Type B pancreatic cell (in vitro differentiated cells): ENCODE results near the gene LRRC38. TPM values are rescaled to one million over a fixed set of nuclear protein-coding genes. Genes with fewer than 3 reads are reported as not detected.
"Not testable (repeated sequence)": the region's sequence is repeated elsewhere in the genome, so short reads cannot be mapped to it uniquely, and the experiment has no call there.

Experiments used
- DNase-seq: peaks from one replicate; pipeline ENCODE4 v3.0.0; 2021; ENCODE audit warnings: mixed read lengths; ENCODE audit not compliant: unreplicated experiment; ENCODE audit errors: extremely low spot score
- H3K27ac Mint-ChIP-seq: 2 replicates; pipeline ENCODE4 v1.8.0; 2021; ENCODE audit warnings: mild to moderate bottlenecking, mixed read lengths
- H3K27me3 Mint-ChIP-seq: 2 replicates; pipeline ENCODE4 v1.8.0; 2021; ENCODE audit warnings: mixed read lengths
- H3K36me3 Mint-ChIP-seq: 2 replicates; pipeline ENCODE4 v1.8.0; 2021; ENCODE audit warnings: mixed read lengths
- H3K4me1 Mint-ChIP-seq: one replicate; pipeline ENCODE4 v1.8.0; 2021; ENCODE audit warnings: mixed read lengths; ENCODE audit not compliant: unreplicated experiment
- H3K4me3 Mint-ChIP-seq: 2 replicates; pipeline ENCODE4 v1.8.0; 2021; ENCODE audit warnings: mild to moderate bottlenecking, mixed read lengths
- H3K9me3 Mint-ChIP-seq: 2 replicates; pipeline ENCODE4 v1.8.0; 2021; ENCODE audit warnings: mixed read lengths
- total RNA-seq: library from RNA; stranded (reverse); gene quantifications from 2 replicates; pipeline ENCODE4 v1.2.1, GENCODE V29; 2021; ENCODE audit warnings: low replicate concordance
- TF ChIP-seq, protein P1 (sequence below): fragments of 200-600 bp; sonication (generic); conservative IDR thresholded peaks from 2 replicates; pipeline ENCODE4 v1.5.0; 2021; ENCODE audit warnings: antibody characterized with exemption, mild to moderate bottlenecking

The LRRC38 gene
- total RNA-seq, 1 donor from 2014 or later = 2.6 TPM

DNA sequence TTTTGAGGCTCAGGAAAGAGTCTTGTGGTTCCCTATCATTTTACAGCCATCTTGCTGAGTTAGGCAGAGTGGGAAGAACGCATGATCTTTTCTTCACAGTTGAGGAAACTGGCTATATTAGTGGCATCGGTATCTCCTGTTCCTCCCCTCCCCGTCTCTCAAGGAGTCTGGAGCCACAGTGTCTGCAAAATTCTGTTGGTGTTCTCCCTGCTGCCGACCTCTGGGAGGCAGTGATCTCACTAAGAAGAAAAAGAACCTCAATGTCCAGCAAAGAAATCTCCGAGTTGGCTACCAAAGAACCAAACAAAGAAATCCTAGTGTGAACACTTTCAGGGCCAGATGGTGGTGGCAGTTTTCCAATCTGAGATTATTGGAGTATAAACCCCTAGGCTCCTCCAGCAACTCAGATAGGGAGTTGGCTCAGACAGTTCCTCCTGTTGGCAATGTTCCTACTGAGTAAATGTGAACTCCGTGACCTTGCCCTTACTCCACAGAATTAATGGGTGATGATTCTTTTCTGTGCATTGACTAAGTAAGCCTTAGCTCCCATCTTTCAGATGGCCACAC is 62.3 kb downstream of the LRRC38 start:
- DNase-seq = no peak
- no peaks in the 10 kb centered on the region for H3K4me1 Mint-ChIP-seq

DNA sequence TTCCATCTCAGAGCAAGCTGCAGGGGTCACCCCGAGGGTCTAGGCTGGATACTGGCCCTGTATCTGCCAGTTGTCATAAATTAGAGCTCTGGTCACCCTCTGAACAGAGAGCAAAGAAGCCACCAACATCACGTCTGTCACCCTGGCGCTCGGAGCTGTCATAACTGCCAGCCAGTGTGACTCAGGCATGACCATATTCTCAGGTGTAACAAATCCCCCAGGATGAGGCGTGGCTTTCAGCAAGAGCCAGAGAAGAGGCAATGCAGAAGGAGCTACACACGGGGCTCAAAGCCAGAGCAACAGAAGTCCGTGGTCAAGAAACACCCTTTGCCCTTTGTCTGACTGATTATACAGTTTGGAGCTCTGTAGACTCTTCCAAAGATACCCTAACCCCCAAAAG is 63.6 kb downstream of the LRRC38 start:
- Mint-ChIP-seq H3K9me3 (peaks cover under 1% of the 10 kb centered on the region), H3K27me3 (no peaks in the 10 kb centered on the region), H3K4me1 (no peaks in the 10 kb centered on the region), H3K36me3 (no peaks in the 10 kb centered on the region), H3K27ac (no peak overlapping the region), H3K4me3 (no peak overlapping the region)
- no peak for DNase-seq
- TF ChIP-seq, protein P1, sequence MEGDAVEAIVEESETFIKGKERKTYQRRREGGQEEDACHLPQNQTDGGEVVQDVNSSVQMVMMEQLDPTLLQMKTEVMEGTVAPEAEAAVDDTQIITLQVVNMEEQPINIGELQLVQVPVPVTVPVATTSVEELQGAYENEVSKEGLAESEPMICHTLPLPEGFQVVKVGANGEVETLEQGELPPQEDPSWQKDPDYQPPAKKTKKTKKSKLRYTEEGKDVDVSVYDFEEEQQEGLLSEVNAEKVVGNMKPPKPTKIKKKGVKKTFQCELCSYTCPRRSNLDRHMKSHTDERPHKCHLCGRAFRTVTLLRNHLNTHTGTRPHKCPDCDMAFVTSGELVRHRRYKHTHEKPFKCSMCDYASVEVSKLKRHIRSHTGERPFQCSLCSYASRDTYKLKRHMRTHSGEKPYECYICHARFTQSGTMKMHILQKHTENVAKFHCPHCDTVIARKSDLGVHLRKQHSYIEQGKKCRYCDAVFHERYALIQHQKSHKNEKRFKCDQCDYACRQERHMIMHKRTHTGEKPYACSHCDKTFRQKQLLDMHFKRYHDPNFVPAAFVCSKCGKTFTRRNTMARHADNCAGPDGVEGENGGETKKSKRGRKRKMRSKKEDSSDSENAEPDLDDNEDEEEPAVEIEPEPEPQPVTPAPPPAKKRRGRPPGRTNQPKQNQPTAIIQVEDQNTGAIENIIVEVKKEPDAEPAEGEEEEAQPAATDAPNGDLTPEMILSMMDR = no peak

More for the DNA sequence above, 62.3 kb downstream of the LRRC38 start:
- Mint-ChIP-seq H3K36me3 (no peaks in the 10 kb centered on the region), H3K4me3 (no peak overlapping the region), H3K27me3 (no peaks in the 10 kb centered on the region), H3K9me3 (no peaks in the 10 kb centered on the region), H3K27ac (no peak overlapping the region)
- TF ChIP-seq, protein P1 = no peak

DNA sequence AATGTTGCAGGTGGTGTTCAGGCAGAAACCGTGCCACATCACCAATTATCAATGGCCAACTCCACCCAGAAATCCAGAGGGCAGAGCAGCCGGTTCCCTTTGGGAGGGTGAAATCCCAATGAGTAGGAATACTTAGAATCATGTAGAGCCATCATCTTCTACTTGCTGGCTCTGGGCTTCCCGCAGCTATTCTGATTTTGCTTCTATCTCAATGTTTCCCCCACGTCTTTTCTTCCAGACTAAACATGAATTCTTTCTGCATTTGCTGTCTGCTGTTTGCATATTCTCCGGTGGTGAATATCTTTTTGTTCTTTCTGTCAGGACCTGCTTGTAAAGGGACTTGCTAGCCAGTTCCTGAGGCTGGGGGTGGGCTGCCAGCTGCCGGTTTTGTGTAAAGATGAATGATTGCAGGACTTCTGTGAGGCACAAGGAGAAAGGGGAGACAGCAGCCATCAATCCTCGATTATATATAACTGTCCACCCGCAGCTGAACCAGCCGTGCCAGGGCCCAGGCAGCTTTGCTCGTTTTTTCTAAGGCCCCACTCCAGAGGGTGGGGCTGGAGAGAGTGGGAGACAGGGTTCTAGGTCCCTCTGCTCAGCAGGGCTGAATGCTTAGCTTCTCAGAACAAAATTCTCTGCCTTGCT is 70.3 kb downstream of the LRRC38 start:
- TF ChIP-seq, protein P1 = no peak
- peaks cover 5% of the 10 kb centered on the region for H3K9me3 Mint-ChIP-seq
- H3K4me1 Mint-ChIP-seq = no peaks in the 10 kb centered on the region
- no peak for DNase-seq
- H3K27ac Mint-ChIP-seq = no peak overlapping the region
- H3K36me3 Mint-ChIP-seq = no peaks in the 10 kb centered on the region
- no peaks in the 10 kb centered on the region for H3K27me3 Mint-ChIP-seq
- H3K4me3 Mint-ChIP-seq = no peak overlapping the region

DNA sequence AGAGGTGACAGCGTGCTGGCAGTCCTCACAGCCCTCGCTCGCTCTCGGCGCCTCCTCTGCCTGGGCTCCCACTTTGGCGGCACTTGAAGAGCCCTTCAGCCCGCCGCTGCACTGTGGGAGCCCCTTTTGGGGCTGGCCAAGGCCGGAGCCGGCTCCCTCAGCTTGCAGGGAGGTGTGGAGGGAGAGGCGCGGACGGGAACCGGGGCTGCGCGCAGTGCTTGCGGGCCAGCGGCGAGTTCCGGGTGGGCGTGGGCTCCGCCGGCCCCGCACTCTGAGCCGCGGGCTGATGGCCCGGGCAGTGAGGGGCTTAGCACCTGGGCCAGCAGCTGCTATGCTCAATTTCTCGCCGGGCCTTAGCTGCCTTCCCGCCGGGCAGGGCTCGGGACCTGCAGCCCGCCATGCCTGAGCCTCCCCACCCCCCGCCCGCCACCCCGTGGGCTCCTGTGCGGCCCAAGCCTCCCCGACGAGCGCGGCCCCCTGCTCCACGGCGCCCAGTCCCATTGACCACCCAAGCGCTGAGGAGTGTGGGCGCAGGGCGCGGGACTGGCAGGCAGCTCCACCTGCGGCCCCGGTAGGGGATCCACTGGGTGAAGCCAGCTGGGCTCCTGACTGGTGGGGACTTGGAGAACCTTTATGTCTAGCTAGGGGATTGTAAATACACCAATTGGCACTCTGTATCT is 74.6 kb downstream of the LRRC38 start:
- not testable (repeated sequence) for H3K27ac Mint-ChIP-seq, DNase-seq, H3K4me1 Mint-ChIP-seq, H3K36me3 Mint-ChIP-seq, H3K4me3 Mint-ChIP-seq, H3K27me3 Mint-ChIP-seq
- H3K9me3 Mint-ChIP-seq = peaks cover 12% of the 10 kb centered on the region

DNA sequence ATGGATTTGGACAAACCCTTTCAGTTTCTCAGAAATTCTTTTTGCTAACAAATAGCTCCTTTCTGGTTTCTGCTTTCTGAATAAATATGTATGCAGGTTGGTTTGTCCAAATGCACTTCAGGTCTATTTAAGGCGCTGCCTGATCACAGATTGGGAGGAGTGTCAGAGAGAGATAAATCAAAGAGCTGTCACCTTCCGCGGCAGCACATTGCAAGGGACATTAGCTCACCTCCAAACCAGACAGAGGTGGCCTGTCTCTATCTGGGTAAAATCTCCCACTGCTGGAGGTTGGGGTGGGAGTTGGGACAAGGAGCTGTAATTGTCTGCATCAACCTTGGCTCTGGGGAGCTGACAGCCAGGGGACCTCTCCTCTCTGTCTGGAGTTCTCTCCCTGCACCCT is 78.3 kb downstream of the LRRC38 start:
- DNase-seq = no peak
- Mint-ChIP-seq H3K36me3 (no peaks in the 10 kb centered on the region), H3K27ac (no peak overlapping the region), H3K27me3 (no peaks in the 10 kb centered on the region), H3K4me3 (no peak overlapping the region), H3K9me3 (peaks cover 16% of the 10 kb centered on the region), H3K4me1 (no peaks in the 10 kb centered on the region)
- TF ChIP-seq, protein P1 = no peak

DNA sequence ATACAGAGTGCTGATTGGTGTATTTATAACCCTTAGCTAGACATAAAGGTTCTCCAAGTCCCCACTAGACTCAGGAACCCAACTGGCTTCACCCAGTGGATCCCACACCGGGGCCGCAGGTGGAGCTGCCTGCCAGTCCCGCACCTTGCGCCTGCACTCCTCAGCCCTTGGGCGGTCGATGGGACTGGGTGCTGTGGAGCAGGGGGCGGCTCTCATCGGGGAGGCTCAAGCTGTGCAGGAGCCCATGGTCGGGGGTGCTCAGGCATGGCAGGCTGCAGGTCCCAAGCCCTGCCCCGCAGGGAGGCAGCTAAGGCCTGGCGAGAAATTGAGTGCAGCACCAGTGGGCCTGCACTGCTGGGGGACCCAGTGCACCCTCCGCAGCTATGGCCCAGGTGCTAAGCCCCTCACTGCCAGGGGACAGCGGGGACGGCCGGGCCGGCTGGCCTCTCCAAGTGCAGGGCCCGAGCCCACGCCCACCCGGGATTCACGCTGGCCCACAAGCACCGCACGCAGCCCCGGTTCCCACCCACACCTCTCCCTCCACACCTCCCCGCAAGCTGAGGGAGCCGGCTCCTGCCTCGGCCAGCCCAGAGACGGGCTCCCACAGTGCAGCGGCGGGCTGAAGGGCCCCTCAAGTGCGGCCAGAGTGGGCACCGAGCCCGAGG is 80.0 kb downstream of the LRRC38 start:
- H3K27ac Mint-ChIP-seq, H3K4me1 Mint-ChIP-seq, H3K4me3 Mint-ChIP-seq, DNase-seq, H3K27me3 Mint-ChIP-seq, H3K36me3 Mint-ChIP-seq: not testable (repeated sequence)
- peaks cover 20% of the 10 kb centered on the region for H3K9me3 Mint-ChIP-seq
